Liver (tissue), 9 donors: ENCODE measurements around the gene ZNF358. TPM values are rescaled to one million over a fixed set of nuclear protein-coding genes. Genes with fewer than 3 reads are reported as not detected.

Experiments
- DNase-seq: peaks from one replicate; pipeline ENCODE4 v3.0.0-alpha.2; 2017; ENCODE audit warnings: low spot score
- H3K27ac ChIP-seq, 2 donors: one replicate each; pipeline ENCODE4 v1.7.0; 2013; ENCODE audit warnings: inconsistent platforms in 2 of 2, low read length in 2 of 2, control low read depth in 1 of 2, low read depth in 1 of 2, mild to moderate bottlenecking in 1 of 2
- H3K27me3 ChIP-seq, 4 donors: one replicate each; pipeline versions ENCODE4 v1.6.1 to v1.7.0; 2013; ENCODE audit warnings: low read length in 3 of 4, inconsistent platforms in 1 of 4, mild to moderate bottlenecking in 1 of 4, moderate library complexity in 1 of 4; ENCODE audit not compliant: control insufficient read depth in 4 of 4, insufficient read depth in 4 of 4
- H3K36me3 ChIP-seq, 4 donors: one replicate each; pipeline versions ENCODE4 v1.6.1 to v1.7.0; 2013; ENCODE audit warnings: low read length in 3 of 4, mild to moderate bottlenecking in 3 of 4, low read depth in 1 of 4, moderate library complexity in 1 of 4; ENCODE audit not compliant: control insufficient read depth in 4 of 4, insufficient read depth in 3 of 4
- H3K4me1 ChIP-seq, 4 donors: one replicate each; pipeline versions ENCODE4 v1.6.1 to v1.7.0; 2013; ENCODE audit warnings: low read length in 3 of 4, mild to moderate bottlenecking in 3 of 4, moderate library complexity in 1 of 4; ENCODE audit not compliant: control insufficient read depth in 4 of 4, insufficient read depth in 4 of 4
- H3K4me3 ChIP-seq, 3 donors: one replicate each; pipeline versions ENCODE4 v1.6.1 to v1.7.0; 2013; ENCODE audit warnings: low read length in 3 of 3, control low read depth in 1 of 3, low read depth in 1 of 3, mild to moderate bottlenecking in 1 of 3
- H3K9ac ChIP-seq, 2 donors: one replicate each; pipeline ENCODE4 v1.7.0; 2013; ENCODE audit warnings: low read length in 2 of 2, mild to moderate bottlenecking in 2 of 2, moderate library complexity in 2 of 2, control low read depth in 1 of 2, low read depth in 1 of 2
- H3K9me3 ChIP-seq, 4 donors: one replicate each; pipeline versions ENCODE4 v1.6.1 to v1.7.0; 2013; ENCODE audit warnings: low read length in 3 of 4; ENCODE audit not compliant: control insufficient read depth in 4 of 4
- EGR1 ChIP-seq, 2 donors: IDR thresholded peaks; 2 replicates each; pipeline ENCODE4 v1.6.1; 2016 to 2018; ENCODE audit warnings: antibody characterized with exemption in 2 of 2, low read depth in 2 of 2
- FOXA1 ChIP-seq: IDR thresholded peaks from 2 replicates; pipeline ENCODE4 v1.6.1; 2016; ENCODE audit warnings: antibody characterized with exemption
- FOXA2 ChIP-seq: IDR thresholded peaks from 2 replicates; pipeline ENCODE4 v1.6.1; 2016; ENCODE audit warnings: antibody characterized with exemption
- GABPA ChIP-seq, 2 donors: IDR thresholded peaks in 1 of 2; conservative IDR thresholded peaks in 1 of 2; 2 replicates each; pipeline ENCODE4 v1.6.1; 2016; ENCODE audit warnings: antibody characterized with exemption in 2 of 2, mild to moderate bottlenecking in 1 of 2, moderate library complexity in 1 of 2
- HNF4A ChIP-seq, 2 donors: conservative IDR thresholded peaks; 2 replicates each; pipeline ENCODE4 v1.6.1; 2016; ENCODE audit warnings: antibody characterized with exemption in 2 of 2, mild to moderate bottlenecking in 2 of 2
- JUND ChIP-seq, 2 donors: IDR thresholded peaks; 2 replicates each; pipeline ENCODE4 v1.6.1; 2016; ENCODE audit warnings: antibody characterized with exemption in 2 of 2
- NR2F2 ChIP-seq: IDR thresholded peaks from 2 replicates; pipeline ENCODE4 v1.6.1; 2016; ENCODE audit warnings: antibody characterized with exemption
- RAD21 ChIP-seq, 2 donors: IDR thresholded peaks; 2 replicates each; pipeline ENCODE4 v1.6.1; 2016; ENCODE audit warnings: antibody characterized with exemption in 2 of 2, mild to moderate bottlenecking in 2 of 2
- RXRA ChIP-seq, 2 donors: IDR thresholded peaks; 2 replicates each; pipeline ENCODE4 v1.6.1; 2017 to 2018; ENCODE audit warnings: antibody characterized with exemption in 2 of 2, mild to moderate bottlenecking in 1 of 2
- SP1 ChIP-seq: IDR thresholded peaks from 2 replicates; pipeline ENCODE4 v1.6.1; 2018; ENCODE audit warnings: antibody characterized with exemption, mild to moderate bottlenecking
- YY1 ChIP-seq: IDR thresholded peaks from 2 replicates; pipeline ENCODE4 v1.6.1; 2016; ENCODE audit warnings: antibody characterized with exemption, mild to moderate bottlenecking
- WGBS: extraction: QIAGEN DNeasy Blood & Tissue Kit; methylation state at CpG from one replicate; pipeline ENCODE4 v1.1.7; 2013; 5-methylcytosine and 5-hydroxymethylcytosine counted together
- polyA plus RNA-seq, 2 donors: library from polyadenylated mRNA; stranded (reverse) in 1 of 2; unstranded in 1 of 2; fragments of 200-250 nt in 1 of 2; fragments of >200 nt in 1 of 2; fragmentation: Nextera tagmentation in 1 of 2; extraction: Ambion mirVana in 1 of 2; gene quantifications; one replicate each; pipeline versions ENCODE4 v1.2.1 to v1.2.3, GENCODE V29; 2013 to 2015
- total RNA-seq, 2 donors: library from RNA; depleted of rRNA; stranded (reverse); fragments of >200 nt; gene quantifications; one replicate each; pipeline ENCODE4 v1.2.3, GENCODE V29; 2014
- TF ChIP-seq, protein P1 (sequence below): IDR thresholded peaks from 2 replicates; pipeline ENCODE4 v1.6.1; 2016; ENCODE audit warnings: antibody characterized with exemption
- TF ChIP-seq, protein P2 (sequence below): IDR thresholded peaks from 2 replicates; pipeline ENCODE4 v1.6.1; 2016; ENCODE audit warnings: antibody characterized with exemption
- TF ChIP-seq, protein P3 (sequence below): IDR thresholded peaks from 2 replicates; pipeline ENCODE4 v1.6.1; 2016; ENCODE audit warnings: antibody characterized with exemption, mild to moderate bottlenecking
- donor health status: healthy.
- donor health status: healthy.
- donor health status: healthy.
- donor health status: healthy.
- donor health status: healthy.

ZNF358 gene
- total and polyA plus RNA-seq, 4 donors, result 5.7 to 18.2 (median 12.5) TPM

DNA sequence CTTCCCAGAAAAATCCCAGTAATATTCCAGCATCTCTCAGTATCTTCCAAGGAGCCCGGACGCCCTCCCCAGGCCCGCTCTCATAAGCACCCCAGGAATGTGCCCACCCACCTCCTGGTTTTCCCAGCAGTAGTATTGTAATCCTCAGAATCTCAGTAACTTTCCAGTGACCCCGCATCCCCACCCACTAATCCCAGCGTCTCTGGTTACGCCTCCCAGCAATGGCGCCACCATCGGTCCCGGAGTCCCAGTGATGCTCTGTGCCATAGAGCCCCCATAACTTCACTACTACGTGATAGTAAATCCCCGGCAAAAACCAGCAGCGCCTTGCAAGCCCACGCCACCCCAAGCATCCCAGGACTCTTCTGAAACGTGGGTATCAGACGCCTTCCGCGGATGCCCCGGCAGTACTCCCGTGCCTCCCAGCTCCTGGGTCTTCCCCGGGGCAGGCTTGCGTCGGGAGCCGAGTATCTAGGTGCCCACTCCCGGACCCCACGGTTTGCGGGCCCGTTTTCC is 18.7 kb downstream of the ZNF358 start:
- Histone ChIP-seq H3K36me3 (peaks cover 0 to 18% (median 3%) of the 10 kb centered on the region in 4 donors), H3K4me3 (peak overlapping the region; percentile 59 to 94 (median 71)), H3K4me1 (peaks cover 4 to 31% (median 22%) of the 10 kb centered on the region in 4 donors), H3K9me3 (no peaks in the 10 kb centered on the region), H3K27ac (peak overlapping the region; percentile 84 to 95), H3K27me3 (no peaks in the 10 kb centered on the region), H3K9ac (peak overlapping the region in 1 of 2 donors; percentile 80)
- TF ChIP-seq RXRA (IDR thresholded peaks at IDR 0.05), result no peak
- TF ChIP-seq FOXA1, result no peak
- TF ChIP-seq FOXA2, result no peak
- TF ChIP-seq, protein P1, sequence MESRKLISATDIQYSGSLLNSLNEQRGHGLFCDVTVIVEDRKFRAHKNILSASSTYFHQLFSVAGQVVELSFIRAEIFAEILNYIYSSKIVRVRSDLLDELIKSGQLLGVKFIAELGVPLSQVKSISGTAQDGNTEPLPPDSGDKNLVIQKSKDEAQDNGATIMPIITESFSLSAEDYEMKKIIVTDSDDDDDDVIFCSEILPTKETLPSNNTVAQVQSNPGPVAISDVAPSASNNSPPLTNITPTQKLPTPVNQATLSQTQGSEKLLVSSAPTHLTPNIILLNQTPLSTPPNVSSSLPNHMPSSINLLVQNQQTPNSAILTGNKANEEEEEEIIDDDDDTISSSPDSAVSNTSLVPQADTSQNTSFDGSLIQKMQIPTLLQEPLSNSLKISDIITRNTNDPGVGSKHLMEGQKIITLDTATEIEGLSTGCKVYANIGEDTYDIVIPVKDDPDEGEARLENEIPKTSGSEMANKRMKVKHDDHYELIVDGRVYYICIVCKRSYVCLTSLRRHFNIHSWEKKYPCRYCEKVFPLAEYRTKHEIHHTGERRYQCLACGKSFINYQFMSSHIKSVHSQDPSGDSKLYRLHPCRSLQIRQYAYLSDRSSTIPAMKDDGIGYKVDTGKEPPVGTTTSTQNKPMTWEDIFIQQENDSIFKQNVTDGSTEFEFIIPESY, result no peak
- TF ChIP-seq NR2F2, result no peak
- no peak for TF ChIP-seq GABPA (IDR thresholded peaks at IDR 0.05 in 1 of 2, conservative IDR thresholded peaks at IDR 0.05 in 1 of 2)
- TF ChIP-seq EGR1 (IDR thresholded peaks at IDR 0.05; ENCODE audit: low read depth in 2 of 2), result no peak
- TF ChIP-seq HNF4A (conservative IDR thresholded peaks at IDR 0.05), result no peak
- peak in 1 of 2 donors; percentile 19 for TF ChIP-seq RAD21 (IDR thresholded peaks at IDR 0.05)
- TF ChIP-seq SP1, result peak; percentile 29
- TF ChIP-seq, protein P2, sequence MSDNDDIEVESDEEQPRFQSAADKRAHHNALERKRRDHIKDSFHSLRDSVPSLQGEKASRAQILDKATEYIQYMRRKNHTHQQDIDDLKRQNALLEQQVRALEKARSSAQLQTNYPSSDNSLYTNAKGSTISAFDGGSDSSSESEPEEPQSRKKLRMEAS, result no peak
- DNase-seq, result peak; percentile 51
- under 1% methylated on average over 27 of the region's 27 CpGs for WGBS

DNA sequence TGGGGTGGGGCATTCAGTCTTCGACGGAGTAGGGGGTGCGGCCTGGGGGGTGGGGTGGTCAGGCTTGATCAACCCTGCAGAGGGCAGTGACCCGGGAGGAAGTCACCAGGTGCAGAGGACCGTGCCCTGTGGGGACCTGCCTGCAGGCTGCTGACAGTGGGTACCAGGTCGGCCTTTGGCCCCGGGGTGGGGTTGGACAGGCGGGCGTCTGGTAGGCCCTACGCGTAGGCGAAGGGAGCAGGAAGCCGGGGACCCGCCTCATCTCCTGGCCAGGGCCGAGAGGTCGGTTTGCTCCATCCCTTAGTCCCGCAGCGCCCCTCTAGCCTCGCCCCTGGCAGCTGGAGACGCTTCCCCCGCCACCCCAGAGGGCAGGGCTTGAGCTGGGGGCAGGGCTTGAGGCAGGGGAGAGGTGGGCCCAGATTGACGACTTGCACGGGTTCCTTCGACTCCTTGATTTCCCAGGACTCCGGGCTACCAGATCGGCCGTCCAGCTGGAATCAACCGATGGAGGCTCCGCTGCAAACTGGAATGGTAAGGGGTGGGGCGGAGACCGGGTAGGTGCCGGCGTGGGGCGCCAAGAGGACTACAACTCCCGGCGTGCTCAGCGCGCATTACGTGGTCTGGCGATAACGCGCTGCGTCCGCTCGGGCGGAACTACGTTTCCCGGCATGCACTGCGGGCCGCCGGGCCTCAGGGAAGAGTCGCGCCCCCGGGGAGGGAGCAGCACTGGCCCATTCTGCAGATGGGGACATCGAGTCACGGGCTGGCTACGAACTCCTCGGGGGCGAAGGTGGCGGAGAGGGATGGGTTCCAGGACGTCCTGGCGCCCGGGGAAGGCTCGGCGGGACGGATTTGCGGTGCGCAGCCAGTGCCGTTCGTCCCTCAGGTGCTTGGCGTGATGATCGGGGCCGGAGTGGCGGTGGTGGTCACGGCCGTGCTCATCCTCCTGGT is 19.4 kb downstream of the ZNF358 start, which contains the start of gene PNPLA6:
PNPLA6 (plus strand) TSS at position 671 of the 951 bp plus-strand sequence; CDS start at position 743, 72 bp downstream.
- H3K4me1 ChIP-seq, result peaks cover 4 to 31% (median 22%) of the 10 kb centered on the region in 4 donors
- peak; percentile 98 for DNase-seq
- H3K9me3 ChIP-seq, result no peaks in the 10 kb centered on the region
- under 1% methylated on average over 76 of the region's 76 CpGs for WGBS
- H3K27me3 ChIP-seq, result no peaks in the 10 kb centered on the region
- H3K4me3 ChIP-seq, result peak within 1 kb of the TSS; percentile 59 to 94 (median 71)
- H3K36me3 ChIP-seq, result peaks cover 0 to 20% (median 4%) of the 10 kb centered on the region in 4 donors
- peak in 1 of 2 donors; percentile 45 for TF ChIP-seq RAD21 (IDR thresholded peaks at IDR 0.05)
- peak; percentile 91 for TF ChIP-seq YY1
- peak; percentile 23 for TF ChIP-seq SP1
- no peak for TF ChIP-seq FOXA1
- TF ChIP-seq, protein P3, sequence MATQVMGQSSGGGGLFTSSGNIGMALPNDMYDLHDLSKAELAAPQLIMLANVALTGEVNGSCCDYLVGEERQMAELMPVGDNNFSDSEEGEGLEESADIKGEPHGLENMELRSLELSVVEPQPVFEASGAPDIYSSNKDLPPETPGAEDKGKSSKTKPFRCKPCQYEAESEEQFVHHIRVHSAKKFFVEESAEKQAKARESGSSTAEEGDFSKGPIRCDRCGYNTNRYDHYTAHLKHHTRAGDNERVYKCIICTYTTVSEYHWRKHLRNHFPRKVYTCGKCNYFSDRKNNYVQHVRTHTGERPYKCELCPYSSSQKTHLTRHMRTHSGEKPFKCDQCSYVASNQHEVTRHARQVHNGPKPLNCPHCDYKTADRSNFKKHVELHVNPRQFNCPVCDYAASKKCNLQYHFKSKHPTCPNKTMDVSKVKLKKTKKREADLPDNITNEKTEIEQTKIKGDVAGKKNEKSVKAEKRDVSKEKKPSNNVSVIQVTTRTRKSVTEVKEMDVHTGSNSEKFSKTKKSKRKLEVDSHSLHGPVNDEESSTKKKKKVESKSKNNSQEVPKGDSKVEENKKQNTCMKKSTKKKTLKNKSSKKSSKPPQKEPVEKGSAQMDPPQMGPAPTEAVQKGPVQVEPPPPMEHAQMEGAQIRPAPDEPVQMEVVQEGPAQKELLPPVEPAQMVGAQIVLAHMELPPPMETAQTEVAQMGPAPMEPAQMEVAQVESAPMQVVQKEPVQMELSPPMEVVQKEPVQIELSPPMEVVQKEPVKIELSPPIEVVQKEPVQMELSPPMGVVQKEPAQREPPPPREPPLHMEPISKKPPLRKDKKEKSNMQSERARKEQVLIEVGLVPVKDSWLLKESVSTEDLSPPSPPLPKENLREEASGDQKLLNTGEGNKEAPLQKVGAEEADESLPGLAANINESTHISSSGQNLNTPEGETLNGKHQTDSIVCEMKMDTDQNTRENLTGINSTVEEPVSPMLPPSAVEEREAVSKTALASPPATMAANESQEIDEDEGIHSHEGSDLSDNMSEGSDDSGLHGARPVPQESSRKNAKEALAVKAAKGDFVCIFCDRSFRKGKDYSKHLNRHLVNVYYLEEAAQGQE, result peak; percentile 44
- peak; percentile 45 to 61 for TF ChIP-seq RXRA (IDR thresholded peaks at IDR 0.05)
- TF ChIP-seq HNF4A (conservative IDR thresholded peaks at IDR 0.05), result peak; percentile 62 to 64
- TF ChIP-seq GABPA (IDR thresholded peaks at IDR 0.05 in 1 of 2, conservative IDR thresholded peaks at IDR 0.05 in 1 of 2), result peak in 1 of 2 donors; percentile 77
- no peak for TF ChIP-seq JUND (IDR thresholded peaks at IDR 0.05)
- peak in 1 of 2 donors; percentile 15 for TF ChIP-seq EGR1 (IDR thresholded peaks at IDR 0.05; ENCODE audit: low read depth in 2 of 2)
- TF ChIP-seq, protein P1, result peak; percentile 49
- TF ChIP-seq FOXA2, result no peak
- peak within 1 kb of the TSS; percentile 80 to 88 for H3K9ac ChIP-seq
- peak within 1 kb of the TSS; percentile 84 to 95 for H3K27ac ChIP-seq
